ENCODE measurements around the gene TOM1L2. TPM values are rescaled to one million over a fixed set of nuclear protein-coding genes. Genes with fewer than 3 reads are reported as not detected.

The TOM1L2 gene
- 16.5 and 19.4 TPM in 2 replicates for total RNA-seq

GRCh38 chr17:17972126-17972951 is at the start of gene TOM1L2, which contains the start of gene DRC3:
TOM1L2 (minus strand) TSS chr17:17972400; CDS start chr17:17972313, 87 bp downstream.
DRC3 (plus strand) TSS chr17:17972862; CDS start chr17:17977599, 4,737 bp downstream.

GRCh38 chr17:17836818-17837379 is 135.3 kb downstream of the TOM1L2 start, which contains the start of gene SREBF1:
SREBF1 (minus strand) TSS chr17:17836986; CDS start chr17:17836817, 169 bp downstream.

Other genes starting within 250 kb of the TOM1L2 start
- gene SREBF1, start 135.4 kb downstream of the TOM1L2 start, total RNA-seq, result 81.2 and 124 TPM in 2 replicates
- gene DRC3, start 462 bp upstream of the TOM1L2 start, total RNA-seq, result 0.26 and 0.70 TPM in 2 replicates
- gene ATPAF2, start 66.8 kb upstream of the TOM1L2 start, total RNA-seq, result 11.8 and 14.0 TPM in 2 replicates
- 8.9 and 10.9 TPM in 2 replicates for gene GID4, start 67.0 kb upstream of the TOM1L2 start, total RNA-seq
- 37.0 and 44.9 TPM in 2 replicates for gene DRG2, start 115.5 kb upstream of the TOM1L2 start, total RNA-seq
- 0.12 and 3.0 TPM in 2 replicates for gene MYO15A, start 136.4 kb upstream of the TOM1L2 start, total RNA-seq
- 96.2 and 119 TPM in 2 replicates for gene ALKBH5, start 211.4 kb upstream of the TOM1L2 start, total RNA-seq